Measurements from ENCODE around the gene CACNB2.

DNA sequence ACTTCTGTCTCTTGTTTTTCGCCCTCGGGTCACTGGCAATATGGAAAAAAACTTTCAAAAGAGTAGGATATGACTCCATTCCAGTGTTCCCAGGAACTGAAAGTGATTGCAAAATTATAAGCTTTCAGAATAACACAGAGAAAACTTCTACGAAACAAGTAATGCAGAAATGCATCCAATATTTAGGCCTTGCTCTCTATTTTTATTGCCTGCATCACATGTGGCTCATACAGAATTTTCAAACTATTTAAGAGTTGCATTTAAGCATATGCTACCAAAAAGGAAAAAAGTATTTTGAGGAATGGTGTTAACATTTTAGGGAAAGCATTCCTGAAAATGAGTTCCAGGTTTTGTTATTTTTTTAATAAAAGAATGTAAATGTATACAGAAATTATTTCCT lies 228.0 kb downstream of the CACNB2 start:
- TF ChIP-seq, protein P1, sequence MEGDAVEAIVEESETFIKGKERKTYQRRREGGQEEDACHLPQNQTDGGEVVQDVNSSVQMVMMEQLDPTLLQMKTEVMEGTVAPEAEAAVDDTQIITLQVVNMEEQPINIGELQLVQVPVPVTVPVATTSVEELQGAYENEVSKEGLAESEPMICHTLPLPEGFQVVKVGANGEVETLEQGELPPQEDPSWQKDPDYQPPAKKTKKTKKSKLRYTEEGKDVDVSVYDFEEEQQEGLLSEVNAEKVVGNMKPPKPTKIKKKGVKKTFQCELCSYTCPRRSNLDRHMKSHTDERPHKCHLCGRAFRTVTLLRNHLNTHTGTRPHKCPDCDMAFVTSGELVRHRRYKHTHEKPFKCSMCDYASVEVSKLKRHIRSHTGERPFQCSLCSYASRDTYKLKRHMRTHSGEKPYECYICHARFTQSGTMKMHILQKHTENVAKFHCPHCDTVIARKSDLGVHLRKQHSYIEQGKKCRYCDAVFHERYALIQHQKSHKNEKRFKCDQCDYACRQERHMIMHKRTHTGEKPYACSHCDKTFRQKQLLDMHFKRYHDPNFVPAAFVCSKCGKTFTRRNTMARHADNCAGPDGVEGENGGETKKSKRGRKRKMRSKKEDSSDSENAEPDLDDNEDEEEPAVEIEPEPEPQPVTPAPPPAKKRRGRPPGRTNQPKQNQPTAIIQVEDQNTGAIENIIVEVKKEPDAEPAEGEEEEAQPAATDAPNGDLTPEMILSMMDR (conservative IDR thresholded peaks at IDR 0.05 in 1 of 2, IDR thresholded peaks at IDR 0.05 in 1 of 2; ENCODE audit: extremely low read depth in 1 of 2, insufficient read depth in 1 of 2, low read depth in 1 of 2, low read length in 2 of 2) = no peak
- TF ChIP-seq EZH2 (IDR thresholded peaks at IDR 0.05; ENCODE audit: borderline replicate concordance, low read length) = no peak
